Mesenchymal stem cell (in vitro differentiated cells and primary cell): Measurements from ENCODE around the gene SV2C.

Experiments
- DNase-seq: peaks from one replicate; pipeline ENCODE4 v3.0.0-alpha.2; 2013
- H2AFZ ChIP-seq: one replicate; pipeline ENCODE4 v1.6.1; 2013; ENCODE audit warnings: low read depth, mild to moderate bottlenecking, control low read depth, inconsistent platforms, low read length, moderate library complexity
- H2AK5ac ChIP-seq: 2 replicates; pipeline ENCODE4 v1.6.1; 2013; ENCODE audit warnings: low read length, moderate library complexity, mild to moderate bottlenecking, inconsistent platforms; ENCODE audit not compliant: severe bottlenecking
- H2BK120ac ChIP-seq: one replicate; pipeline ENCODE4 v1.6.1; 2013; ENCODE audit warnings: low read depth, mild to moderate bottlenecking, inconsistent platforms, low read length, moderate library complexity
- H2BK12ac ChIP-seq, 2 experiments: one replicate each; pipeline ENCODE4 v1.6.1; 2013; ENCODE audit warnings: inconsistent platforms in 2 of 2, low read length in 2 of 2, mild to moderate bottlenecking in 2 of 2, moderate library complexity in 2 of 2, control low read depth in 1 of 2
- H2BK15ac ChIP-seq: one replicate; pipeline ENCODE4 v1.6.1; 2013; ENCODE audit warnings: mild to moderate bottlenecking, low read depth, inconsistent platforms; ENCODE audit not compliant: poor library complexity, severe bottlenecking
- H2BK5ac ChIP-seq: 2 replicates; pipeline ENCODE4 v1.6.1; 2013; ENCODE audit warnings: low read depth, mild to moderate bottlenecking, low read length, control low read depth, inconsistent platforms; ENCODE audit not compliant: poor library complexity, severe bottlenecking
- H3K14ac ChIP-seq, 2 experiments: one replicate each; pipeline ENCODE4 v1.6.1; 2013; ENCODE audit warnings: inconsistent platforms in 2 of 2, low read length in 2 of 2, control low read depth in 1 of 2, mild to moderate bottlenecking in 1 of 2, moderate library complexity in 1 of 2
- H3K18ac ChIP-seq, 2 experiments: one replicate each; pipeline ENCODE4 v1.6.1; 2013; ENCODE audit warnings: inconsistent platforms in 2 of 2, low read length in 2 of 2, control low read depth in 1 of 2, low read depth in 1 of 2, mild to moderate bottlenecking in 1 of 2
- H3K23ac ChIP-seq, 2 experiments: one replicate each; pipeline ENCODE4 v1.6.1; 2013; ENCODE audit warnings: inconsistent platforms in 2 of 2, low read length in 2 of 2, mild to moderate bottlenecking in 2 of 2, moderate library complexity in 2 of 2, control low read depth in 1 of 2
- H3K27ac ChIP-seq: 2 replicates; pipeline ENCODE4 v1.5.1; 2013; ENCODE audit warnings: mild to moderate bottlenecking, moderate library complexity, low read length, control low read depth, inconsistent platforms; ENCODE audit not compliant: poor library complexity, severe bottlenecking
- H3K27me3 ChIP-seq, 2 experiments: 2 replicates each; pipeline versions ENCODE4 v1.6.1 to v1.7.0; 2013; ENCODE audit warnings: low read length in 2 of 2, mild to moderate bottlenecking in 2 of 2, moderate library complexity in 2 of 2, control low read depth in 1 of 2, inconsistent platforms in 1 of 2; ENCODE audit not compliant: control insufficient read depth in 1 of 2, insufficient read depth in 1 of 2
- H3K36me3 ChIP-seq, 2 experiments: 2 replicates each; pipeline versions ENCODE4 v1.6.1 to v1.7.0; 2013; ENCODE audit warnings: low read length in 2 of 2, control low read depth in 1 of 2, inconsistent platforms in 1 of 2, low read depth in 1 of 2, mild to moderate bottlenecking in 1 of 2; ENCODE audit not compliant: insufficient read depth in 2 of 2, control insufficient read depth in 1 of 2
- H3K4ac ChIP-seq, 2 experiments: one replicate each; pipeline ENCODE4 v1.6.1; 2013; ENCODE audit warnings: inconsistent platforms in 2 of 2, low read length in 2 of 2, mild to moderate bottlenecking in 2 of 2, moderate library complexity in 2 of 2, control low read depth in 1 of 2, low read depth in 1 of 2
- H3K4me1 ChIP-seq: 2 replicates; pipeline ENCODE4 v1.6.1; 2013; ENCODE audit warnings: low read depth, low read length, control low read depth; ENCODE audit not compliant: control insufficient read depth, insufficient read depth
- H3K4me2 ChIP-seq: 2 replicates; pipeline ENCODE4 v1.6.1; 2013; ENCODE audit warnings: low read length, mild to moderate bottlenecking, inconsistent platforms; ENCODE audit not compliant: poor library complexity, severe bottlenecking
- H3K4me3 ChIP-seq, 2 experiments: 2 replicates each; pipeline versions ENCODE4 v1.5.1 to v1.7.0; 2013; ENCODE audit warnings: low read length in 2 of 2, mild to moderate bottlenecking in 2 of 2, control low read depth in 1 of 2, low read depth in 1 of 2; ENCODE audit not compliant: insufficient read depth in 1 of 2
- H3K79me1 ChIP-seq: replicated peaks from 2 replicates; pipeline ENCODE4 v1.6.1; 2013; ENCODE audit warnings: mild to moderate bottlenecking, control low read depth, low read length, inconsistent platforms; ENCODE audit not compliant: poor library complexity, severe bottlenecking
- H3K9ac ChIP-seq: 2 replicates; pipeline ENCODE4 v1.7.0; 2013; ENCODE audit warnings: mild to moderate bottlenecking, low read length, moderate library complexity
- H3K9me3 ChIP-seq: 2 replicates; pipeline ENCODE4 v1.7.0; 2013; ENCODE audit warnings: mild to moderate bottlenecking, low read length; ENCODE audit not compliant: control insufficient read depth
- H4K8ac ChIP-seq: one replicate; pipeline ENCODE4 v1.6.1; 2013; ENCODE audit warnings: inconsistent platforms, mild to moderate bottlenecking, low read length, moderate library complexity
- H4K91ac ChIP-seq: one replicate; pipeline ENCODE4 v1.6.1; 2013; ENCODE audit warnings: mild to moderate bottlenecking, low read length, inconsistent platforms
- WGBS: methylation state at CpG from one replicate; pipeline ENCODE4 v1.1.7; 2013; ENCODE audit warnings: mixed read lengths; 5-methylcytosine and 5-hydroxymethylcytosine counted together

Gene SV2C

DNA sequence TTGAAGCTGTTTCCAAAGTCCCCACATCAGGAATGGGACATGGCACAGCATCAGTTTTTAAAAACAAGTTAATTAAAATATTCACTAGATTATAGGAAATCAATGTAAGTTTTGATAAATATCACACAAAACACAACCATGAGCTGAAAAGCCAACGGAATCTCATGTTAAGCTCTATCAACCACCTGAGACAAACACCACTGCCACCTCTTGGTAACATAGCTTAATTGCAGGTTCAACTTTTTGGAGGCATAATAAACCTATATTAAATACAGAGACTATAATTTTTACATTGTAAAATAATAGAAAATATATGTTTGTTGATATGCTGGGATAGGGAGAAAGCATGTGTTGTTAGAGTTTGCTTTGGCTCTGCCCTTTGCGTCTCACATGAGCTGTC lies 126.1 kb downstream of the SV2C start:
- no peaks in the 10 kb centered on the region for H3K36me3 ChIP-seq
- H2BK5ac ChIP-seq: no peak overlapping the region
- no peak overlapping the region for H2BK12ac ChIP-seq
- H3K4me3 ChIP-seq: no peak overlapping the region
- peaks cover 0 to 8% of the 10 kb centered on the region in 2 experiments for H3K27me3 ChIP-seq
- WGBS: 63% methylated on average over 1 of the region's 2 CpGs
- H3K27ac ChIP-seq: no peak overlapping the region
- H3K4me2 ChIP-seq: no peak overlapping the region
- no peak overlapping the region for H3K4ac ChIP-seq
- no peaks in the 10 kb centered on the region for H3K79me1 ChIP-seq
- H3K4me1 ChIP-seq: no peaks in the 10 kb centered on the region
- H2AK5ac ChIP-seq: no peak overlapping the region
- no peak overlapping the region for H3K18ac ChIP-seq
- H2BK120ac ChIP-seq: no peak overlapping the region
- H3K14ac ChIP-seq: no peak overlapping the region
- no peak overlapping the region for H4K91ac ChIP-seq
- no peak overlapping the region for H2BK15ac ChIP-seq
- no peaks in the 10 kb centered on the region for H3K9me3 ChIP-seq
- no peak overlapping the region for H3K9ac ChIP-seq
- DNase-seq: no peak
- H4K8ac ChIP-seq: no peak overlapping the region
- H2AFZ ChIP-seq: no peak overlapping the region
- H3K23ac ChIP-seq: no peak overlapping the region

DNA sequence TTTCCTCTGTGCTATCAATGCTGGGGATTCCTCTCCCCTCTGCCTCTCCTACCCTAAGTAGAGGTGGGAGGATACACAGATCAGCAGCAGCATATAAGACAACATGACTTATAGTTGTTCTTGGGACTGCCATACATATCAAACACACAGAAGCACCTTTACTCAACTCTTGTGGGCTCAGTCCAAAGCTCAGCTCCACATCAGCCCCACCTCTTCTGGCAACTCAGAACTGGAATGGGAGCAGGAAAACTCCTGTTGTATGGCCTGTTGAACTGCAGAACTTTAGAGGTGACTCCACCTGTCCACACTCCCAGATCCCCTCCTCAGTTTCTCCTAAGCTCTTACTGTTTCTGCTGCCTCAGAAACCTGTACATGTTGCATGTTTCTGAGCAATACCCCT lies 127.8 kb downstream of the SV2C start:
- no peak overlapping the region for H3K4me3 ChIP-seq
- no peak overlapping the region for H4K91ac ChIP-seq
- no peak overlapping the region for H3K18ac ChIP-seq
- no peak overlapping the region for H3K23ac ChIP-seq
- DNase-seq: no peak
- H2BK15ac ChIP-seq: no peak overlapping the region
- no peaks in the 10 kb centered on the region for H3K36me3 ChIP-seq
- H3K4ac ChIP-seq: no peak overlapping the region
- H4K8ac ChIP-seq: no peak overlapping the region
- H3K27ac ChIP-seq: no peak overlapping the region
- no peak overlapping the region for H3K9ac ChIP-seq
- no peaks in the 10 kb centered on the region for H3K79me1 ChIP-seq
- no peak overlapping the region for H3K4me2 ChIP-seq
- H2AK5ac ChIP-seq: no peak overlapping the region
- no peak overlapping the region for H2BK120ac ChIP-seq
- H2AFZ ChIP-seq: no peak overlapping the region
- no peak overlapping the region for H2BK12ac ChIP-seq
- H3K27me3 ChIP-seq: peaks cover 0 to 4% of the 10 kb centered on the region in 2 experiments
- H3K9me3 ChIP-seq: no peaks in the 10 kb centered on the region
- H2BK5ac ChIP-seq: no peak overlapping the region
- no peaks in the 10 kb centered on the region for H3K4me1 ChIP-seq
- no peak overlapping the region for H3K14ac ChIP-seq

DNA sequence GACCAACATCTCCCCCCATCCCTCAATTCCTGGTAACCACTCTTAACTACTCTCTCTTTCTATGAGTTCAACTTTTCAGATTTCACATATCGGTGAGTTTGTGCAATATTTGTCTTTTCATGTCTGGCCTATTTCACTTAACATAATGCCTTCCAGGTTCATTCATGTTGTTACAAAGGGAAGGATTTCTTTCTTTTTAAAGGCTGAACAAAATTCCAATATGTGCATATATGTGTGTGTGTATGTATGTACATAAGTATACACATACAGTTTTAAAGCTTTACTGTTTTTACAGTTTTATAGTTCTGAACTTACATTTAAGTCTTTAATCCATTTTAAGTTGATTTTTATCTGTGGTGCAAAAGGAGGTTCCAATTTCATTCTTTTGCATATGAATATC lies 130.7 kb downstream of the SV2C start:
- Histone ChIP-seq H3K18ac (no peak overlapping the region), H3K4ac (no peak overlapping the region), H2BK15ac (no peak overlapping the region), H3K4me2 (no peak overlapping the region), H3K23ac (no peak overlapping the region), H2AFZ (no peak overlapping the region), H2BK120ac (no peak overlapping the region), H4K91ac (no peak overlapping the region), H3K79me1 (no peaks in the 10 kb centered on the region), H2BK5ac (no peak overlapping the region), H3K9me3 (no peaks in the 10 kb centered on the region), H3K4me1 (no peaks in the 10 kb centered on the region), H3K14ac (no peak overlapping the region), H2BK12ac (no peak overlapping the region), H3K36me3 (no peaks in the 10 kb centered on the region), H2AK5ac (no peak overlapping the region), H3K4me3 (no peak overlapping the region), H3K27ac (no peak overlapping the region), H3K9ac (no peak overlapping the region), H3K27me3 (no peaks in the 10 kb centered on the region), H4K8ac (no peak overlapping the region)
- no peak for DNase-seq
- WGBS: 100% methylated on average over 1 of the region's 1 CpG

DNA sequence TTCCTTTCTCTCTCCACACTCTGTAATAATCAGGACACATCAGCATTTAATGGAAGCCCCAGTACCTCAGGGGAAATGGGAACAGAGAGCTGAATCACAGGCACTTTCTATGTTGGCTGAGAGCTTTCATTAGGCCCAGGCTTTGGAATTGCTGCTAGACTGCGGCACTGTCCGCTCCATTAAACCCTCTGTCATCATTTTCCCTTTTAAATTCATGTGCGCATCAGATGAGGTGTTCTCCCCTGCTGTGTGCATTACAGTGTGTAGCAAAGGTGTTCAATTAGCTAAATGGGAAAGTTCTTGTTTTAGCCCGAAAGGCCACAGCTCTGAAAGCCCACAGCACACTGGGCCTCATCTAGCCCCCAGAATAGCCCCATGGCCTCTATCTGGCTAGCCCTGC lies 133.6 kb downstream of the SV2C start:
- Histone ChIP-seq H4K8ac (no peak overlapping the region), H3K36me3 (no peaks in the 10 kb centered on the region), H3K14ac (no peak overlapping the region), H2AK5ac (no peak overlapping the region), H3K27me3 (no peaks in the 10 kb centered on the region), H3K9ac (no peak overlapping the region), H4K91ac (no peak overlapping the region), H2AFZ (no peak overlapping the region), H3K4ac (no peak overlapping the region), H3K4me1 (no peaks in the 10 kb centered on the region), H3K4me3 (no peak overlapping the region), H2BK5ac (no peak overlapping the region), H3K27ac (no peak overlapping the region), H3K18ac (no peak overlapping the region), H2BK15ac (no peak overlapping the region), H3K4me2 (no peak overlapping the region), H2BK12ac (no peak overlapping the region), H3K23ac (no peak overlapping the region), H3K9me3 (no peaks in the 10 kb centered on the region), H2BK120ac (no peak overlapping the region), H3K79me1 (no peaks in the 10 kb centered on the region)
- DNase-seq: no peak
- WGBS: 97% methylated on average over 4 of the region's 4 CpGs
